Caco-2 (cell line): ENCODE measurements around the gene SMIM35. TPM values are rescaled to one million over a fixed set of nuclear protein-coding genes. Genes with fewer than 3 reads are reported as not detected.

Source experiments
- BruUV-seq: library from RNA; stranded (reverse); fragments of 400-500 nt; replicated peaks from 2 replicates; lab custom pipeline; 2021; lab: Mats Ljungman, UMichigan
- CTCF ChIA-PET: fragments of 300-600 bp; sonication (Branson Sonifier 250); formaldehyde crosslinking; loops from one replicate; lab custom pipeline; 2022; ENCODE audit warnings: antibody characterized with exemption; lab: Charles Lee
- POLR2A ChIA-PET: fragments of 300-600 bp; sonication (Branson Sonifier 250); formaldehyde crosslinking; loops from one replicate; lab custom pipeline; 2022; ENCODE audit warnings: antibody characterized with exemption; lab: Charles Lee
- DNase-seq, 2 experiments: peaks; one replicate each; pipeline versions ENCODE4 v3.0.0 to v3.0.0-alpha.2; 2020 to 2022
- H3K27me3 ChIP-seq: replicated peaks from 2 replicates; pipeline ENCODE4 v1.6.0; 2011; ENCODE audit warnings: low read length; ENCODE audit not compliant: control insufficient read depth, insufficient read depth
- H3K36me3 ChIP-seq: 2 replicates; pipeline ENCODE4 v1.5.1; 2011; ENCODE audit warnings: low read length; ENCODE audit not compliant: control insufficient read depth, insufficient read depth
- H3K4me1 ChIP-seq: fragments of 250-450 bp; sonication (Bioruptor Pico); 2 replicates; pipeline ENCODE4 v1.5.1; 2020; ENCODE audit warnings: mild to moderate bottlenecking
- H3K4me3 ChIP-seq: 2 replicates; pipeline ENCODE4 v1.5.1; 2011; ENCODE audit warnings: low read depth, mild to moderate bottlenecking, control low read depth, low read length
- H3K9me3 ChIP-seq: fragments of 250-450 bp; sonication (Bioruptor Pico); 2 replicates; pipeline ENCODE4 v1.5.1; 2020; ENCODE audit warnings: mild to moderate bottlenecking, moderate library complexity
- H3K27ac Mint-ChIP-seq: one replicate; pipeline ENCODE4 v1.8.0; 2022; ENCODE audit warnings: mixed read lengths; ENCODE audit not compliant: unreplicated experiment
- H3K27me3 Mint-ChIP-seq: one replicate; pipeline ENCODE4 v1.8.0; 2022; ENCODE audit warnings: mixed read lengths; ENCODE audit not compliant: insufficient read depth, unreplicated experiment
- H3K36me3 Mint-ChIP-seq: one replicate; pipeline ENCODE4 v1.8.0; 2022; ENCODE audit warnings: mild to moderate bottlenecking, mixed read lengths; ENCODE audit not compliant: insufficient read depth, unreplicated experiment
- H3K4me1 Mint-ChIP-seq: one replicate; pipeline ENCODE4 v1.8.0; 2022; ENCODE audit warnings: low read depth, mixed read lengths; ENCODE audit not compliant: unreplicated experiment
- H3K4me3 Mint-ChIP-seq: one replicate; pipeline ENCODE4 v1.8.0; 2022; ENCODE audit warnings: mild to moderate bottlenecking, moderate library complexity, mixed read lengths; ENCODE audit not compliant: unreplicated experiment
- H3K9me3 Mint-ChIP-seq: one replicate; pipeline ENCODE4 v1.8.0; 2022; ENCODE audit warnings: mixed read lengths; ENCODE audit not compliant: unreplicated experiment
- intact Hi-C: fragments of 100-400 bp; cut with micrococcal nuclease; formaldehyde crosslinking; loops from one replicate; pipeline ENCODE4 v1.10.0; 2022; ENCODE audit not compliant: unreplicated experiment
- total RNA-seq: library from RNA; stranded (reverse); gene quantifications from 2 replicates; pipeline ENCODE4 v1.2.3, GENCODE V29; 2022
- TF ChIP-seq, protein P1 (sequence below), 2 experiments: fragments of 200-600 bp in 1 of 2; IDR thresholded peaks; 1 replicate in 1 of 2; 2 replicates in 1 of 2; pipeline versions ENCODE4 v1.5.1 to v1.8.0; 2011 to 2022; ENCODE audit warnings: antibody characterized with exemption in 1 of 2, control low read depth in 1 of 2, inconsistent platforms in 1 of 2, low read depth in 1 of 2, low read length in 1 of 2, mild to moderate bottlenecking in 1 of 2, moderate library complexity in 1 of 2; ENCODE audit not compliant: insufficient read depth in 1 of 2, severe bottlenecking in 1 of 2, unreplicated experiment in 1 of 2

The SMIM35 gene
- total RNA-seq, 1 experiment from 2014 or later = not detected

GRCh38 chr11:118074785-118075184 lies 12.0 kb downstream of the SMIM35 start:
- Histone ChIP-seq H3K27me3 (no peaks in the 10 kb centered on the region), H3K9me3 (no peaks in the 10 kb centered on the region), H3K4me3 (no peak overlapping the region), H3K4me1 (peaks cover 33% of the 10 kb centered on the region), H3K36me3 (no peaks in the 10 kb centered on the region)
- H3K27me3 Mint-ChIP-seq = no peaks in the 10 kb centered on the region
- DNase-seq = no peak
- H3K9me3 Mint-ChIP-seq = no peaks in the 10 kb centered on the region
- TF ChIP-seq, protein P1, sequence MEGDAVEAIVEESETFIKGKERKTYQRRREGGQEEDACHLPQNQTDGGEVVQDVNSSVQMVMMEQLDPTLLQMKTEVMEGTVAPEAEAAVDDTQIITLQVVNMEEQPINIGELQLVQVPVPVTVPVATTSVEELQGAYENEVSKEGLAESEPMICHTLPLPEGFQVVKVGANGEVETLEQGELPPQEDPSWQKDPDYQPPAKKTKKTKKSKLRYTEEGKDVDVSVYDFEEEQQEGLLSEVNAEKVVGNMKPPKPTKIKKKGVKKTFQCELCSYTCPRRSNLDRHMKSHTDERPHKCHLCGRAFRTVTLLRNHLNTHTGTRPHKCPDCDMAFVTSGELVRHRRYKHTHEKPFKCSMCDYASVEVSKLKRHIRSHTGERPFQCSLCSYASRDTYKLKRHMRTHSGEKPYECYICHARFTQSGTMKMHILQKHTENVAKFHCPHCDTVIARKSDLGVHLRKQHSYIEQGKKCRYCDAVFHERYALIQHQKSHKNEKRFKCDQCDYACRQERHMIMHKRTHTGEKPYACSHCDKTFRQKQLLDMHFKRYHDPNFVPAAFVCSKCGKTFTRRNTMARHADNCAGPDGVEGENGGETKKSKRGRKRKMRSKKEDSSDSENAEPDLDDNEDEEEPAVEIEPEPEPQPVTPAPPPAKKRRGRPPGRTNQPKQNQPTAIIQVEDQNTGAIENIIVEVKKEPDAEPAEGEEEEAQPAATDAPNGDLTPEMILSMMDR (IDR thresholded peaks at IDR 0.05; ENCODE audit: insufficient read depth in 1 of 2, low read depth in 1 of 2, low read length in 1 of 2, severe bottlenecking in 1 of 2, unreplicated experiment in 1 of 2) = no peak
- peaks cover 1% of the 10 kb centered on the region for H3K36me3 Mint-ChIP-seq
- no TSS peak for BruUV-seq
- ChIA-PET CTCF (interaction anchor here (0.6 to 1.2 kb wide), 2 partner anchors 21 to 175 kb away, joined by 3 to 6 read pairs; no protein-coding TSS in a partner anchor), POLR2A (no interaction called here)
- peaks cover 42% of the 10 kb centered on the region for H3K4me1 Mint-ChIP-seq
- H3K27ac Mint-ChIP-seq = peak overlapping the region; percentile 98
- intact Hi-C loops = loop anchor here (5.0 kb wide), 1 partner anchor 68 kb away; no protein-coding TSS in a partner anchor
- no peak overlapping the region for H3K4me3 Mint-ChIP-seq

GRCh38 chr11:118074091-118074685 lies 12.6 kb downstream of the SMIM35 start:
- Mint-ChIP-seq H3K4me1 (peaks cover 42% of the 10 kb centered on the region), H3K4me3 (no peak overlapping the region), H3K9me3 (no peaks in the 10 kb centered on the region), H3K27me3 (no peaks in the 10 kb centered on the region), H3K36me3 (no peaks in the 10 kb centered on the region), H3K27ac (peak overlapping the region; percentile 2)
- intact Hi-C loops = no loop called here
- BruUV-seq = no TSS peak
- Histone ChIP-seq H3K27me3 (no peaks in the 10 kb centered on the region), H3K9me3 (no peaks in the 10 kb centered on the region), H3K4me3 (no peak overlapping the region), H3K36me3 (no peaks in the 10 kb centered on the region), H3K4me1 (peaks cover 33% of the 10 kb centered on the region)
- TF ChIP-seq, protein P1 (IDR thresholded peaks at IDR 0.05; ENCODE audit: insufficient read depth in 1 of 2, low read depth in 1 of 2, low read length in 1 of 2, severe bottlenecking in 1 of 2, unreplicated experiment in 1 of 2) = no peak
- ChIA-PET CTCF (interaction anchor here (1.2 kb wide), 1 partner anchor 22 kb away, joined by 6 read pairs; no protein-coding TSS in a partner anchor), POLR2A (no interaction called here)
- DNase-seq = no peak

DNA sequence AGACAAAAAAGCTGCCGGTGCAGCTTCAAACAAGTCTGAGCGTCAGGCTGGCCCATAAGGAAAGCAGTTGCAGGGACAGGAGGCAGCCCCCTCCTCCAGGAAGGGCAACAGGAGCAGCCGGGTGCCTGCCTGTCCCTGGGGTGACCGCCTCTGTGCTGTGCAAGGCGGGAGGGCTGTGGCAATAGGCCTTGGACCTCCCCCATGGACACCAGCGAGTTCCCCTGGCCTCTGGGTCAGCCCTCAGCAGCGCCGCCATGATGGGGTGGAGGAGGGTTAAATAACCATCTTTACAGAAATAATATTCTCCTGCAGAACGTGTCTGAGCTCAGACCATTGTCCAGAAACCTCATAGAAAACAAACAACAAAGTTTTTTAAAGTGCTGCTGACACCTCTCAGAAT lies 13.2 kb downstream of the SMIM35 start:
- H3K36me3 Mint-ChIP-seq = no peaks in the 10 kb centered on the region
- TF ChIP-seq, protein P1 (IDR thresholded peaks at IDR 0.05; ENCODE audit: insufficient read depth in 1 of 2, low read depth in 1 of 2, low read length in 1 of 2, severe bottlenecking in 1 of 2, unreplicated experiment in 1 of 2) = no peak
- intact Hi-C loops = no loop called here
- H3K9me3 Mint-ChIP-seq = no peaks in the 10 kb centered on the region
- H3K4me3 ChIP-seq = no peak overlapping the region
- ChIA-PET POLR2A (no interaction called here), CTCF (no interaction called here)
- H3K27ac Mint-ChIP-seq = no peak overlapping the region
- no TSS peak for BruUV-seq
- no peak overlapping the region for H3K4me3 Mint-ChIP-seq
- H3K36me3 ChIP-seq = no peaks in the 10 kb centered on the region
- no peaks in the 10 kb centered on the region for H3K27me3 ChIP-seq
- H3K4me1 Mint-ChIP-seq = peaks cover 38% of the 10 kb centered on the region
- no peak for DNase-seq
- peaks cover 30% of the 10 kb centered on the region for H3K4me1 ChIP-seq
- no peaks in the 10 kb centered on the region for H3K9me3 ChIP-seq
- H3K27me3 Mint-ChIP-seq = no peaks in the 10 kb centered on the region
